HepG2 (cell line): ENCODE results near the gene MMP25. TPM values are rescaled to one million over a fixed set of nuclear protein-coding genes. Genes with fewer than 3 reads are reported as not detected.

Source experiments
- DPF2 ChIP-seq: sonication (generic); formaldehyde crosslinking; IDR thresholded peaks from 2 replicates; pipeline ENCODE4 v1.4.0; 2020; ENCODE audit warnings: mild to moderate bottlenecking, low read depth, missing genetic modification reagents, borderline replicate concordance
- GATA4 ChIP-seq: sonication (generic); IDR thresholded peaks from 2 replicates; pipeline ENCODE4 v1.6.1; 2016; ENCODE audit warnings: antibody characterized with exemption, low read depth, borderline replicate concordance
- NBN ChIP-seq: fragments of 450-650 bp; conservative IDR thresholded peaks from 2 replicates; pipeline ENCODE4 v1.6.1; 2017
- NFYC ChIP-seq: IDR thresholded peaks from 2 replicates; pipeline ENCODE4 v1.6.1; 2016; ENCODE audit warnings: missing genetic modification reagents, missing compliant biosample characterization
- REXO4 ChIP-seq: sonication (generic); formaldehyde crosslinking; IDR thresholded peaks from 2 replicates; pipeline ENCODE4 v1.8.0; 2022; ENCODE audit warnings: missing genetic modification reagents, mild to moderate bottlenecking, borderline replicate concordance
- SALL1 ChIP-seq: sonication (generic); formaldehyde crosslinking; IDR thresholded peaks from 2 replicates; pipeline ENCODE4 v1.8.0; 2022; ENCODE audit warnings: mild to moderate bottlenecking, missing genetic modification reagents
- TBP ChIP-seq: sonication (generic); formaldehyde crosslinking; IDR thresholded peaks from 2 replicates; pipeline ENCODE4 v1.5.0; 2020; ENCODE audit warnings: missing genetic modification reagents
- YY1 ChIP-seq: IDR thresholded peaks from 2 replicates; pipeline ENCODE4 v1.6.1; 2011; ENCODE audit warnings: low read length, low read depth, moderate library complexity, mild to moderate bottlenecking; ENCODE audit not compliant: insufficient read depth, insufficient replicate concordance
- ZFP1 ChIP-seq: IDR thresholded peaks from 2 replicates; pipeline ENCODE4 v1.6.1; 2016
- ZNF224 ChIP-seq: sonication (generic); formaldehyde crosslinking; IDR thresholded peaks from 2 replicates; pipeline ENCODE4 v1.5.0; 2020; ENCODE audit warnings: mild to moderate bottlenecking, missing genetic modification reagents
- ZNF616 ChIP-seq: sonication (generic); formaldehyde crosslinking; IDR thresholded peaks from 2 replicates; pipeline ENCODE4 v1.5.0; 2020; ENCODE audit warnings: low read depth, mild to moderate bottlenecking, missing genetic modification reagents
- ZNF775 ChIP-seq: sonication (generic); formaldehyde crosslinking; IDR thresholded peaks from 2 replicates; pipeline ENCODE4 v1.4.0; 2020; ENCODE audit warnings: missing genetic modification reagents, mild to moderate bottlenecking, moderate library complexity, borderline replicate concordance
- ZZZ3 ChIP-seq: sonication (generic); formaldehyde crosslinking; IDR thresholded peaks from 2 replicates; pipeline ENCODE4 v1.4.0; 2020; ENCODE audit warnings: missing genetic modification reagents, mild to moderate bottlenecking, borderline replicate concordance
- polyA plus RNA-seq, 8 experiments: library from polyadenylated mRNA; depleted of rRNA in 3 of 8; stranded (reverse) in 7 of 8; unstranded in 1 of 8; fragments of >200 nt; fragmentation: Illumina TruSeq in 4 of 8; extraction: Trizol in 4 of 8; gene quantifications; 2 replicates each; pipeline versions ENCODE4 v1.2.1 to v1.2.3, GENCODE V29; 2011 to 2016; ENCODE audit warnings: low read depth in 4 of 8, missing spikeins in 1 of 8, mixed read lengths in 1 of 8; ENCODE audit not compliant: insufficient read depth in 1 of 8
- total RNA-seq, 5 experiments: library from RNA; depleted of rRNA; stranded (reverse); fragments of >200 nt; fragmentation: Illumina TruSeq; extraction: Trizol; gene quantifications; 2 replicates each; pipeline ENCODE4 v1.2.3, GENCODE V29; 2016; ENCODE audit warnings: low read depth in 1 of 5
- TF ChIP-seq, protein P1 (sequence below): sonication (generic); formaldehyde crosslinking; IDR thresholded peaks from 2 replicates; pipeline ENCODE4 v1.4.0; 2020; ENCODE audit warnings: mild to moderate bottlenecking, missing genetic modification reagents
- TF ChIP-seq, protein P2 (sequence below): sonication (generic); formaldehyde crosslinking; IDR thresholded peaks from 2 replicates; pipeline ENCODE4 v1.9.0; 2021; ENCODE audit warnings: missing genetic modification reagents, borderline replicate concordance
- TF ChIP-seq, protein P3 (sequence below): sonication (generic); formaldehyde crosslinking; IDR thresholded peaks from 2 replicates; pipeline ENCODE4 v1.9.0; 2022; ENCODE audit warnings: missing genetic modification reagents, mild to moderate bottlenecking, borderline replicate concordance
- TF ChIP-seq, protein P4 (sequence below): sonication (generic); formaldehyde crosslinking; IDR thresholded peaks from 2 replicates; pipeline ENCODE4 v1.5.0; 2020; ENCODE audit warnings: mild to moderate bottlenecking, missing genetic modification reagents, borderline replicate concordance
- TF ChIP-seq, protein P5 (sequence below): sonication (generic); formaldehyde crosslinking; IDR thresholded peaks from 2 replicates; pipeline ENCODE4 v1.8.0; 2023; ENCODE audit warnings: mild to moderate bottlenecking, missing genetic modification reagents

Gene MMP25
- total and polyA plus RNA-seq, 2 of the 13 experiments (the other 11 are each of a cell fraction or from before 2014, with no cell fraction given): 0.04 to 0.08 TPM

DNA sequence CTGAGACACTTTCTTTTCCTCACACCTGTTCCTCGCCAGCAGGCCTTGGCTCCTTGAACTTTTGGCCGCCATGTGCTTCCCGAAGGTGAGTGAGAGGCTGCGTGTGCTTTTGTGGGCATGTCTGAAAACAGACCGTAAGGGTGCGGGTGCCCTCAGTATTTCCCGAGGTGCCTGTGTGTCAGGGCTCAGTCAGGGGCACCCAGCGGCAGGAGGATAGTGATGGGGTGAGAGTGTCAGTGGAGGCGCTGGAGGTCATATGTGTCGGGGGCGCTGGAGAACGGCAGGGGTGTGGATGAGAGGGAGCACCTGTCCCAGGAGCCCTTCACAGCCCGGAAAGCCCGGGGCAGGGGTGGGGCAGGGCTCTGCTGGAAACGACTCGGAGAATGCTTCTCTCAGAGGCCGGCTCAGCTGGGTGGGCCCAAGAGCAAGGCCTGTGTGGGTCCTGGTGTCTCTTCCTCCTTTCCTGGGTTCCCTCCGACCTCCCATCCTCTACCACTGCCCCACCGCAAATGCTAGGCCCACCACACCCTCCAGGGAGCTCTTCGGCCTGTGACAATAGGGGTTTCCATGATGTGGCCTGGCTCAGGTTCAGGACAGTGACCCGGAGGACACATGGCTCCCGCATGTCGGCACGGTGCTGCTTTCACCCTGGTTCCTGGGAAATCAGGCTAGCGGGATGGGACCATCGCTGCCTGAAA lies 19.5 kb downstream of the MMP25 start (continued):
- TF ChIP-seq, protein P1, sequence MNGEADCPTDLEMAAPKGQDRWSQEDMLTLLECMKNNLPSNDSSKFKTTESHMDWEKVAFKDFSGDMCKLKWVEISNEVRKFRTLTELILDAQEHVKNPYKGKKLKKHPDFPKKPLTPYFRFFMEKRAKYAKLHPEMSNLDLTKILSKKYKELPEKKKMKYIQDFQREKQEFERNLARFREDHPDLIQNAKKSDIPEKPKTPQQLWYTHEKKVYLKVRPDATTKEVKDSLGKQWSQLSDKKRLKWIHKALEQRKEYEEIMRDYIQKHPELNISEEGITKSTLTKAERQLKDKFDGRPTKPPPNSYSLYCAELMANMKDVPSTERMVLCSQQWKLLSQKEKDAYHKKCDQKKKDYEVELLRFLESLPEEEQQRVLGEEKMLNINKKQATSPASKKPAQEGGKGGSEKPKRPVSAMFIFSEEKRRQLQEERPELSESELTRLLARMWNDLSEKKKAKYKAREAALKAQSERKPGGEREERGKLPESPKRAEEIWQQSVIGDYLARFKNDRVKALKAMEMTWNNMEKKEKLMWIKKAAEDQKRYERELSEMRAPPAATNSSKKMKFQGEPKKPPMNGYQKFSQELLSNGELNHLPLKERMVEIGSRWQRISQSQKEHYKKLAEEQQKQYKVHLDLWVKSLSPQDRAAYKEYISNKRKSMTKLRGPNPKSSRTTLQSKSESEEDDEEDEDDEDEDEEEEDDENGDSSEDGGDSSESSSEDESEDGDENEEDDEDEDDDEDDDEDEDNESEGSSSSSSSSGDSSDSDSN (CRISPR knock-in tag): 0 out of 2 replicates have a peak, but pooled peaks have one; percentile 7
- no peak for TF ChIP-seq TBP (CRISPR knock-in tag)
- TF ChIP-seq ZNF224 (CRISPR knock-in tag): 0 out of 2 replicates have a peak, but pooled peaks have one; percentile 40
- no peak for TF ChIP-seq YY1
- TF ChIP-seq ZNF616 (CRISPR knock-in tag): peak; percentile 5; the same call in 1 of the 2 replicates
- TF ChIP-seq ZNF775 (CRISPR knock-in tag): peak; percentile 70
- TF ChIP-seq GATA4: no peak
- no peak for TF ChIP-seq ZZZ3 (CRISPR knock-in tag)
- no peak for TF ChIP-seq NBN
- no peak for TF ChIP-seq SALL1
- TF ChIP-seq, protein P2, sequence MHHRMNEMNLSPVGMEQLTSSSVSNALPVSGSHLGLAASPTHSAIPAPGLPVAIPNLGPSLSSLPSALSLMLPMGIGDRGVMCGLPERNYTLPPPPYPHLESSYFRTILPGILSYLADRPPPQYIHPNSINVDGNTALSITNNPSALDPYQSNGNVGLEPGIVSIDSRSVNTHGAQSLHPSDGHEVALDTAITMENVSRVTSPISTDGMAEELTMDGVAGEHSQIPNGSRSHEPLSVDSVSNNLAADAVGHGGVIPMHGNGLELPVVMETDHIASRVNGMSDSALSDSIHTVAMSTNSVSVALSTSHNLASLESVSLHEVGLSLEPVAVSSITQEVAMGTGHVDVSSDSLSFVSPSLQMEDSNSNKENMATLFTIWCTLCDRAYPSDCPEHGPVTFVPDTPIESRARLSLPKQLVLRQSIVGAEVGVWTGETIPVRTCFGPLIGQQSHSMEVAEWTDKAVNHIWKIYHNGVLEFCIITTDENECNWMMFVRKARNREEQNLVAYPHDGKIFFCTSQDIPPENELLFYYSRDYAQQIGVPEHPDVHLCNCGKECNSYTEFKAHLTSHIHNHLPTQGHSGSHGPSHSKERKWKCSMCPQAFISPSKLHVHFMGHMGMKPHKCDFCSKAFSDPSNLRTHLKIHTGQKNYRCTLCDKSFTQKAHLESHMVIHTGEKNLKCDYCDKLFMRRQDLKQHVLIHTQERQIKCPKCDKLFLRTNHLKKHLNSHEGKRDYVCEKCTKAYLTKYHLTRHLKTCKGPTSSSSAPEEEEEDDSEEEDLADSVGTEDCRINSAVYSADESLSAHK (CRISPR knock-in tag): no peak
- no peak for TF ChIP-seq DPF2 (CRISPR knock-in tag)
- TF ChIP-seq ZFP1 (CRISPR knock-in tag): no peak
- TF ChIP-seq, protein P3, sequence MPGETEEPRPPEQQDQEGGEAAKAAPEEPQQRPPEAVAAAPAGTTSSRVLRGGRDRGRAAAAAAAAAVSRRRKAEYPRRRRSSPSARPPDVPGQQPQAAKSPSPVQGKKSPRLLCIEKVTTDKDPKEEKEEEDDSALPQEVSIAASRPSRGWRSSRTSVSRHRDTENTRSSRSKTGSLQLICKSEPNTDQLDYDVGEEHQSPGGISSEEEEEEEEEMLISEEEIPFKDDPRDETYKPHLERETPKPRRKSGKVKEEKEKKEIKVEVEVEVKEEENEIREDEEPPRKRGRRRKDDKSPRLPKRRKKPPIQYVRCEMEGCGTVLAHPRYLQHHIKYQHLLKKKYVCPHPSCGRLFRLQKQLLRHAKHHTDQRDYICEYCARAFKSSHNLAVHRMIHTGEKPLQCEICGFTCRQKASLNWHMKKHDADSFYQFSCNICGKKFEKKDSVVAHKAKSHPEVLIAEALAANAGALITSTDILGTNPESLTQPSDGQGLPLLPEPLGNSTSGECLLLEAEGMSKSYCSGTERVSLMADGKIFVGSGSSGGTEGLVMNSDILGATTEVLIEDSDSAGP (CRISPR knock-in tag): peak; percentile 7; the same call in 1 of the 2 replicates
- peak; percentile 45; the same call in 1 of the 2 replicates for TF ChIP-seq REXO4
- no peak for TF ChIP-seq NFYC (CRISPR knock-in tag)
- TF ChIP-seq, protein P4, sequence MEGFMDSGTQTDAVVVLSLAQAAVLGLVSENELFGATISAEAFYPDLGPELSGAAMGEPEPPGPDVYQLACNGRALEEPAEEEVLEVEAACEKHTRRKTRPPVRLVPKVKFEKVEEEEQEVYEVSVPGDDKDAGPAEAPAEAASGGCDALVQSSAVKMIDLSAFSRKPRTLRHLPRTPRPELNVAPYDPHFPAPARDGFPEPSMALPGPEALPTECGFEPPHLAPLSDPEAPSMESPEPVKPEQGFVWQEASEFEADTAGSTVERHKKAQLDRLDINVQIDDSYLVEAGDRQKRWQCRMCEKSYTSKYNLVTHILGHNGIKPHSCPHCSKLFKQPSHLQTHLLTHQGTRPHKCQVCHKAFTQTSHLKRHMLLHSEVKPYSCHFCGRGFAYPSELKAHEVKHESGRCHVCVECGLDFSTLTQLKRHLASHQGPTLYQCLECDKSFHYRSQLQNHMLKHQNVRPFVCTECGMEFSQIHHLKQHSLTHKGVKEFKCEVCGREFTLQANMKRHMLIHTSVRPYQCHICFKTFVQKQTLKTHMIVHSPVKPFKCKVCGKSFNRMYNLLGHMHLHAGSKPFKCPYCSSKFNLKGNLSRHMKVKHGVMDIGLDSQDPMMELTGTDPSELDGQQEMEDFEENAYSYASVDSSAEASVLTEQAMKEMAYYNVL (CRISPR knock-in tag): no peak
- TF ChIP-seq, protein P5, sequence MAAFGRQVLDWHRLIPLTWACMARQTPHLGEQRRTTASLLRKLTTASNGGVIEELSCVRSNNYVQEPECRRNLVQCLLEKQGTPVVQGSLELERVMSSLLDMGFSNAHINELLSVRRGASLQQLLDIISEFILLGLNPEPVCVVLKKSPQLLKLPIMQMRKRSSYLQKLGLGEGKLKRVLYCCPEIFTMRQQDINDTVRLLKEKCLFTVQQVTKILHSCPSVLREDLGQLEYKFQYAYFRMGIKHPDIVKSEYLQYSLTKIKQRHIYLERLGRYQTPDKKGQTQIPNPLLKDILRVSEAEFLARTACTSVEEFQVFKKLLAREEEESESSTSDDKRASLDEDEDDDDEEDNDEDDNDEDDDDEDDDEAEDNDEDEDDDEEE (CRISPR knock-in tag): no peak
